GM18868 (cell line): ENCODE data around the gene PCDHGA10.
A peak's percentile ranks its signal among the peaks of the same experiment; 100 is the strongest.
"Not testable (repeated sequence)": the region's sequence is repeated elsewhere in the genome, so short reads cannot be mapped to it uniquely, and the experiment has no call there.

Experiments used
- ATAC-seq: cut with Tn5 transposase; IDR thresholded peaks from one replicate; pipeline ENCODE4 v1.9.1; 2021; ENCODE audit warnings: mild to moderate bottlenecking, moderate library complexity; ENCODE audit not compliant: unreplicated experiment

Gene PCDHGA10

DNA sequence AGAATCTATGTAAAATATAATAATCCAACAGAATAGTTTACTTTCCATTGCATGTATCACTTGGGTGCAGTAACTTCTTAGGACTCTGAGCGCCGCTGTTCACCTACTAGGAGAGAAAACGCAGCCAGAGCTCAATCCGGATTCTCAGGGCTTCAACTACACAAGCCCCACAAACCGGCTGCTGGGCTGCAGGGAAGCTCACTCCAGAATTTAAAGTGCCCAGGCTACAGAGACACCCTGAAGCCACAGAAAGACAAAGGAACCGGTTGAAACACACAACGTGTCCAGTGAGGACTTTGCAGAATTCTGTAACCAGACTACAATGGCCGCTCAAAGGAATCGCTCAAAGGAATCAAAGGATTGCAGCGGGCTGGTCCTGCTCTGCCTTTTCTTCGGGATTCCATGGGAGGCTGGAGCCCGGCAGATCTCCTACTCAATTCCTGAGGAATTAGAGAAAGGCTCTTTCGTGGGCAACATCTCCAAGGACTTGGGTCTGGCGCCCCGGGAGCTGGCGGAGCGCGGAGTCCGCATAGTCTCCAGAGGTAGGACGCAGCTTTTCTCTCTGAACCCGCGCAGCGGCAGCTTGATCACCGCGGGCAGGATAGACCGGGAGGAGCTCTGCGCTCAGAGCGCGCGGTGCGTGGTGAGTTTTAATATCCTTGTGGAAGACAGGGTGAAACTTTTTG lies at the start of gene PCDHGA10:
Gene PCDHGA10 (plus strand): TSS at position 134 of the 686 bp plus-strand sequence. CDS start 189 bp downstream, at position 323.
- ATAC-seq = peak; percentile 73

DNA sequence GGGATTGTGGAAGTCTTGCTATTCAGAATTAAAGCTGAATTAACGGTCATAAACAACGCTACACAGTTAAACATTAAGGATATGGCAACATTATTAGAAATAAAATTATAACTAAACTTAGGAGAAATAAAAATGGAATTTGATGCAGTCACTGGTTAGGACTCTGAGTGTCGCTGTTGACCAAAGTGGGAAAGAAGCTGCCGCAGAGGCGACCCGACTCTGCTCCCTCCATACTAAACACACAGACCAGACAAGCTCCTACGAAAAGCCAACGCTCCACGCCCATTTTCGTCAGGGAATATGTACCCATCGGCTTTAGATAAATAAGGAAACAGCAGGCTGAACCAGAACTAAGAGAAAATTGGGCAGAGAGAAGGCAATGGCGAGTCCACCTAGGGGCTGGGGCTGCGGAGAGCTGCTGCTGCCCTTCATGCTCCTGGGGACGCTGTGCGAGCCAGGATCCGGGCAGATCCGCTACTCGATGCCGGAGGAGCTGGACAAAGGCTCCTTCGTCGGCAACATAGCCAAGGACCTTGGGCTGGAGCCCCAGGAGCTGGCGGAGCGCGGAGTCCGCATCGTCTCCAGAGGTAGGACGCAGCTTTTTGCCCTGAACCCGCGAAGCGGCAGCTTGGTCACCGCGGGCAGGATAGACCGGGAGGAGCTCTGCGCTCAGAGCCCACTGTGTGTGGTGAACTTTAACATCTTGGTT lies 48.7 kb upstream of the PCDHGA10 start, which contains the start of gene PCDHGA5:
Gene PCDHGA5 (plus strand): TSS at position 211 of the 709 bp plus-strand sequence. CDS start 169 bp downstream, at position 380.
- ATAC-seq = no peak

DNA sequence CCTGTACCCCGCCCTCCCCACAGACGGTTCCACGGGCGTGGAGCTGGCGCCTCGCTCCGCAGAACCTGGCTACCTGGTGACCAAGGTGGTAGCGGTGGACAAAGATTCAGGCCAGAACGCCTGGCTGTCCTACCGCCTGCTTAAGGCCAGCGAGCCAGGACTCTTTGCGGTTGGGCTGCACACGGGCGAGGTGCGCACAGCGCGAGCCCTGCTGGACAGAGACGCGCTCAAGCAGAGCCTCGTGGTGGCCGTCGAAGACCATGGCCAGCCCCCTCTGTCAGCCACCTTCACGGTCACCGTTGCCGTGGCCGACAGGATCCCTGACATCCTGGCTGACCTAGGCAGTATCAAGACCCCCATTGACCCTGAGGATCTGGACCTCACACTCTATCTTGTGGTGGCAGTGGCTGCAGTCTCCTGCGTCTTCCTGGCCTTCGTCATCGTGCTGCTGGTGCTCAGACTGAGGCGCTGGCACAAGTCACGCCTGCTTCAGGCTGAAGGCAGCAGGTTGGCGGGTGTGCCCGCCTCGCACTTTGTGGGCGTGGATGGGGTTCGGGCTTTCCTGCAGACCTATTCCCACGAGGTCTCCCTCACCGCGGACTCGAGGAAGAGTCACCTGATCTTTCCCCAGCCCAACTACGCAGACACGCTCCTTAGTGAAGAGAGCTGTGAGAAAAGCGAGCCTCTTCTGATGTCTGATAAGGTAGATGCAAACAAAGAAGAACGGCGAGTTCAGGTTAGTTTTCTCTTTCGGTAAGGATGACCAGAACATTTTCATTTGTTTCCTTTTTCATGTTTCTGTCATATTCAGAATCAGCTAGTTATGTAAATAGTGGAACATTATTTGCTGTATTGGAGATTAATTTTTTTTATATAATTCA lies 46.5 kb upstream of the PCDHGA10 start:
- ATAC-seq = no peak

DNA sequence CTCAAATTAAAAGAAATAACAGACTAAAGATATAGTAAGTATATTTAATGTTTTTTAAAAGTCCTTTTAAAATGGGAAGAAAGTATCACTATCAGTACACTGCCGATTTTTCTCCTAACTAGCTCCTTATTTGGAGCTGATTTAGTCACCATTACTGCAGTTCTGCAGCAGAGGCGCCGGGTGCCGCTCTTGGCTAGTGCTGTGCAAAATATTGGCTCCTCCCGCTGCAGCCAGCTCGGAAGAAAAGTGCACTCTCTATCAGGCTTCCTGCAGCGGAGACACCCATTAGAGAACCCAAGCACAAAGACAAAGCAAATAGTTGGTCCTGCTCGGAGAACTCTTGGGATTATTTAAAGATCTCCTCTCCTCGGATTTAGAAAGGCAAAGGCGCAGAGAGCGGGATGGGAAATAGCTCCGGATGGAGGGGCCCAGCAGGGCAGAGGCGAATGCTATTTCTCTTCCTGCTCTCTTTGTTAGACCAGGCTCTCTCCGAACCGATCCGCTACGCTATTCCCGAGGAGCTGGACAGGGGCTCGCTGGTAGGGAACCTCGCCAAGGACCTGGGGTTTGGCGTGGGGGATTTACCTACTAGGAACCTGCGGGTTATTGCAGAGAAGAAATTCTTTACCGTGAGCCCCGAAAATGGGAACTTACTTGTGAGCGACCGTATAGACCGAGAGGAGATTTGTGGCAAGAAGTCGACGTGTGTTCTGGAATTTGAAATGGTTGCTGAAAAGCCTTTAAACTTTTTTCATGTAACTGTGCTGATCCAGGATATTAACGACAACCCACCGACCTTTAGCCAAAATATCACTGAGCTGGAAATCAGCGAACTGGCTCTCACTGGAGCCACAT lies 42.6 kb upstream of the PCDHGA10 start, which contains the start of gene PCDHGB3:
Gene PCDHGB3 (plus strand): TSS at position 249 of the 855 bp plus-strand sequence. CDS start 153 bp downstream, at position 402.
- peak; percentile 99 for ATAC-seq

DNA sequence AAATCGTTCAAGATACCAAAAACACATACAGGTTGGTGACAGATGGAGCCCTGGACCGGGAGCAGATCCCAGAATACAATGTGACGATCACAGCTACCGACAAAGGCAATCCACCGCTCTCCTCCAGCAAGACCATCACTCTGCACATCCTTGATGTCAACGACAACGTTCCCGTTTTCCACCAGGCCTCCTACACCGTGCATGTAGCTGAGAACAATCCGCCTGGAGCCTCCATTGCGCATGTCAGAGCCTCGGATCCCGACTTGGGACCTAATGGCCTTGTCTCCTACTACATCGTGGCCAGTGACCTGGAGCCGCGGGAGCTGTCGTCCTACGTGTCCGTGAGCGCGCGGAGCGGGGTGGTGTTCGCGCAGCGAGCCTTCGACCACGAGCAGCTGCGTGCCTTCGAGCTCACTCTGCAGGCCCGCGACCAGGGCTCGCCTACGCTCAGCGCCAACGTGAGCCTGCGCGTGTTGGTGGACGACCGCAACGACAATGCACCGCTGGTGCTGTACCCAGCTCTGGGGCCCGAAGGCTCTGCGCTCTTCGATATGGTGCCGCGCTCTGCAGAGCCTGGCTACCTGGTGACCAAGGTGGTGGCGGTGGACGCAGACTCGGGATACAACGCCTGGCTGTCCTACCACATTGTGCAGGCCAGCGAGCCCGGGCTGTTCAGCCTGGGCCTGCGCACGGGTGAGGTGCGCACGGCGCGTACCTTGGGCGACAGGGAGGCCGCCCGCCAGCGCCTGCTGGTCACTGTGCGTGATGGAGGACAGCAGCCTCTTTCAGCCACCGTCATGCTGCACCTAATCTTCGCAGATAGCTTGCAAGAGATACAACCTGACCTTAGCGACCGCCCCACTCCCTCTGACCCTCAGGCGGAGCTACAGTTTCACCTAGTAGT lies 41.0 kb upstream of the PCDHGA10 start:
- ATAC-seq = no peak

DNA sequence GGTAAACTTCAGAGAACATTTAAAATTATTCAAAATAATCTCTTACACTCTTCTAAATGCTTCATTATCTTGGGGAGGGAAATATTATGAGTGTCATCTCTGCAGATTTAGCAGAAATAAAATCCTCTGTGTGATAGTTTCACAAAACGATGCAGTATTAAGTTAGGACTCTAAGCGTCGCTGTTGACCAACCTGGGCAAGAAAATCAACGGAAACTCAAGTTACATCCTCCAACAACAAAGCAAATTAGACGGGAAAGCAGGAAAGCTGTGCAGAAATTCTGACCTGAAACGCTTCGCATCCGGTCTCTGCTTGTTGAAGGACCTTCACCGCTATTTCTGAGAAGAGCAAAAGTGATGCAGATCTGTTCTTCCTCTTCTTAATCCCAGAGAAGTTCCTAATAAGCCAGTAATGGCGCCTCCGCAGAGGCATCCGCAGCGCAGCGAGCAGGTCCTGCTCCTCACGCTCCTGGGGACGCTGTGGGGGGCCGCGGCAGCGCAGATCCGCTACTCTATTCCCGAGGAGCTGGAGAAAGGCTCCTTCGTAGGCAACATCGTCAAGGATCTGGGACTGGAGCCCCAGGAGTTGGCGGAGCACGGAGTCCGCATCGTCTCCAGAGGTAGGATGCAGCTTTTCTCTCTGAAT lies 39.0 kb upstream of the PCDHGA10 start, which contains the start of gene PCDHGA6:
Gene PCDHGA6 (plus strand): TSS at position 219 of the 645 bp plus-strand sequence. CDS start 193 bp downstream, at position 412.
- ATAC-seq = no peak

DNA sequence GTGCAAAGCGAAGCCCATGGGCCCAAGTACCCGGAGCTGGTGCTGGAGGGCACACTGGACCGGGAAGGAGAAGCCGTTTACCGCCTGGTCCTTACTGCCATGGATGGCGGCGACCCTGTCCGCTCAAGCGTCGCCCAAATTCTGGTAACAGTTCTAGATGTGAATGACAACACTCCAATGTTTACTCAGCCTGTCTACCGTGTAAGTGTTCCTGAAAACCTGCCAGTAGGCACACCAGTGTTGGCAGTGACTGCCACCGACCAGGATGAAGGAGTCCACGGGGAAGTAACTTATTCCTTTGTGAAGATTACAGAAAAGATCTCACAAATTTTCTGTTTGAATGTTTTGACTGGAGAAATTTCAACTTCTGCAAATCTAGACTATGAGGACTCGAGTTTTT lies 38.2 kb upstream of the PCDHGA10 start:
- no peak for ATAC-seq

DNA sequence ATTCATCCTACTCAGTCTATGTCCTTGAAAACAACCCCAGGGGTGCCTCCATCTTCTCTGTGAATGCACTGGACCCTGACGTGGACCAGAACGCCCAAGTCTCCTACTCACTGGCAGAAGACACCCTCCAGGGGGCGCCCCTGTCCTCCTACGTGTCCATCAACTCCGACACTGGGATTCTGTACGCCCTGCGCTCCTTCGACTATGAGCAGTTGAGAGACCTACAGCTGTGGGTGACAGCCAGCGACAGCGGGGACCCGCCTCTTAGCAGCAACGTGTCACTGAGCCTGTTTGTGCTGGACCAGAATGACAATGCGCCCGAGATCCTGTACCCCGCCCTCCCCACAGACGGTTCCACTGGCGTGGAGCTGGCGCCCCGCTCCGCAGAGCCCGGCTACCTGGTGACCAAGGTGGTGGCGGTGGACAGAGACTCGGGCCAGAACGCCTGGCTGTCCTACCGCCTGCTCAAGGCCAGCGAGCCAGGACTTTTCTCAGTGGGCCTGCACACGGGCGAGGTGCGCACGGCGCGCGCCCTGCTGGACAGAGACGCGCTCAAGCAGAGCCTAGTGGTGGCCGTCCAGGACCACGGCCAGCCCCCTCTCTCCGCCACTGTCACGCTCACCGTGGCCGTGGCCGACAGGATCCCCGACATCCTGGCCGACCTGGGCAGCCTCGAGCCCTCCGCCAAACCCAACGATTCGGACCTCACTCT lies 37.2 kb upstream of the PCDHGA10 start:
- ATAC-seq = not testable (repeated sequence)

DNA sequence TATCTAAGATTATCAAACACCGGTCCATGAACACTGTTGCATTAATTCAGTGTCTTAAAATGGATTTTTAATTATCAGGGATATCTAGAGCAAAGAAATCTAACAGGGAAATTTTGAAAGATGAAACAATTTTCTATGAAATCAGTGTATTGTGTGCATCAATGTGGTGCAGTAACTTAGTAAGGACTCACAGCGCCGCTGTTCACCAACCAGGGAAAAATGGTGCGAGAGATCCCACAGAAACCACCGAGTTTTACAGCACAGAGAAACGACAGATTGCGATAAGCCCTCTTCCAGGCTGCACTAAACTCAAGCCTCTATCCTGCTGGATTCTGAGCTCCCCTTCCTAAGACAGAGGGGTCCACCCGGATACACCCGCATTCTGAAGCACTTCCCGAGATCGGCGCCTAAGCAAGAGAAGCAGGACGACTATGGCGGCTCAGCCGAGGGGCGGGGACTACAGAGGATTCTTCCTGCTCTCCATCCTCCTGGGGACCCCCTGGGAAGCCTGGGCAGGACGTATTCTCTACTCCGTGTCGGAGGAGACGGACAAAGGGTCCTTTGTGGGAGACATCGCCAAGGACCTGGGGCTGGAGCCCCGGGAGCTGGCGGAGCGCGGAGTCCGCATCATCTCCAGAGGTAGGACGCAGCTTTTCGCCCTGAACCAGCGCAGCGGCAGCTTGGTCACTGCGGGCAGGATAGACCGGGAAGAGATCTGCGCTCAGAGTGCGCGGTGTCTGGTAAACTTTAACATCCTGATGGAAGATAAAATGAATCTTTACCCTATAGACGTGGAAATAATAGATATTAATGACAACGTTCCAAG lies 30.1 kb upstream of the PCDHGA10 start, which contains the start of gene PCDHGA7:
Gene PCDHGA7 (plus strand): TSS at position 274 of the 826 bp plus-strand sequence. CDS start 158 bp downstream, at position 432.
- peak; percentile 83 for ATAC-seq

DNA sequence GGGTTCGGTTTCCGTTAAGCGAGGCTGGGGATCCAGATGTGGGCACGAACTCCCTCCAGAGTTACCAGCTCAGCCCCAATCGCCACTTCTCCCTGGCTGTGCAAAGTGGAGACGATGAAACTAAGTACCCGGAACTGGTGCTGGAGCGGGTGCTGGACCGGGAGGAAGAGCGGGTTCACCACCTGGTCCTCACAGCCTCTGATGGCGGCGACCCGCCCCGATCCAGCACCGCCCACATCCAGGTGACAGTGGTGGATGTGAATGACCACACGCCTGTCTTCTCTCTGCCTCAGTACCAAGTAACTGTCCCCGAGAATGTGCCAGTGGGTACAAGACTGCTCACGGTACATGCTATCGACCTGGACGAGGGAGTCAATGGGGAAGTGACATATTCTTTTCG lies 29.4 kb upstream of the PCDHGA10 start:
- ATAC-seq = no peak

DNA sequence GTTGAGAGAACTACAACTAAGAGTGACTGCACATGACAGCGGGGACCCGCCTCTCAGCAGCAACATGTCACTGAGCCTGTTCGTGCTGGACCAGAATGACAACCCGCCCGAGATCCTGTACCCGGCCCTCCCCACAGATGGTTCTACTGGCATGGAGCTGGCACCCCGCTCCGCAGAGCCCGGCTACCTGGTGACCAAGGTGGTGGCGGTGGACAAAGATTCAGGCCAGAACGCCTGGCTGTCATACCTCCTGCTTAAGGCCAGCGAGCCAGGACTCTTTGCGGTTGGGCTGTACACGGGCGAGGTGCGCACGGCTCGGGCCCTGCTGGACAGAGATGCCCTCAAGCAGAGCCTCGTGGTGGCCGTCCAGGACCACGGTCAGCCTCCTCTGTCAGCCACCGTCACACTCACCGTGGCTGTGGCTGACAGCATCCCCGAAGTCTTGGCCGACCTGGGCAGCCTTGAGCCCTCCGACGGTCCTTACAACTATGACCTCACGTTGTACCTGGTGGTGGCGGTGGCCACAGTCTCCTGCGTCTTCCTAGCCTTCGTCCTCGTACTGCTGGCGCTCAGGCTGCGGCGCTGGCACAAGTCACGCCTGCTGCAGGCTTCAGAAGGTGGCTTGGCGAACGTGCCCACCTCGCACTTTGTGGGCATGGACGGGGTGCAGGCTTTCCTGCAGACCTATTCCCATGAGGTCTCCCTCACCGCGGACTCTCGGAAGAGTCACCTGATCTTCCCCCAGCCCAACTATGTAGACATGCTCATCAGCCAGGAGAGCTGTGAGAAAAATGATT lies 28.1 kb upstream of the PCDHGA10 start:
- no peak for ATAC-seq

DNA sequence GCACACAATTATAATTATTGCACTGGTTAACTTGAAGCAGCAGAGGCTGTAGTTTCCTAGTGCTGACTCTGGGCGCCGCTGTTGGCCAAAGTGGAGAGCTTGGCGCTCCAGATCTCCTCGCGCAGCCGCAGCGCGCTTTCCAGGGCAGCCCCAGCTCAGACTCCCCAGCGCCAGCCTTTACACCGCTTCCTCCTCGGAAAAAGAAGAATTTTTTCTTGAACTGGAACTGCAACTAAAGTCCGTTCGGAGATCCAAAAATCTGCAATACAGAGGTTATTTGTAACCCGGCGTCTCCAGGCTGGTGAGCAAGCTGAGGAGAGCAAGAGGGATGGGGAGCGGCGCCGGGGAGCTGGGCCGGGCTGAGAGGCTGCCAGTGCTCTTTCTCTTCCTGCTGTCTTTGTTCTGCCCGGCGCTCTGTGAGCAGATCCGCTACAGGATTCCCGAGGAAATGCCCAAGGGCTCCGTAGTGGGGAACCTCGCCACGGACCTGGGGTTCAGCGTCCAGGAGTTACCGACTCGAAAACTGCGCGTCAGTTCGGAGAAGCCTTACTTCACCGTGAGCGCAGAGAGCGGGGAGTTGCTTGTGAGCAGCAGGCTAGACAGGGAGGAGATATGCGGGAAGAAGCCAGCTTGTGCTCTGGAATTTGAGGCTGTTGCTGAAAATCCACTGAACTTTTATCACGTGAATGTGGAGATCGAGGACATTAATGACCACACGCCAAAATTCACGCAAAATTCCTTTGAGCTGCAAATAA lies 25.1 kb upstream of the PCDHGA10 start, which contains the start of gene PCDHGB4:
Gene PCDHGB4 (plus strand): TSS at position 142 of the 755 bp plus-strand sequence. CDS start 187 bp downstream, at position 329.
- ATAC-seq = peak; percentile 89

DNA sequence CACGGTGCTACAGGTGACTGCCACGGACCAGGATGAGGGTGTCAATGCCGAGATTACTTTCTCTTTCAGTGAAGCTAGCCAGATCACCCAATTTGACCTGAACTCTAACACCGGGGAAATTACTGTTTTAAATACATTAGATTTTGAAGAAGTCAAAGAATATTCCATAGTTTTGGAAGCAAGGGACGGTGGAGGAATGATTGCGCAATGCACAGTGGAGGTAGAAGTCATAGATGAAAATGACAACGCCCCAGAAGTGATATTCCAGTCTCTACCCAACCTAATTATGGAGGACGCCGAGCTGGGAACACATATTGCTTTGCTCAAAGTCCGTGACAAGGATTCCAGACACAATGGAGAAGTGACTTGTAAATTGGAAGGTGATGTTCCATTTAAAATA lies 24.1 kb upstream of the PCDHGA10 start:
- ATAC-seq = no peak

DNA sequence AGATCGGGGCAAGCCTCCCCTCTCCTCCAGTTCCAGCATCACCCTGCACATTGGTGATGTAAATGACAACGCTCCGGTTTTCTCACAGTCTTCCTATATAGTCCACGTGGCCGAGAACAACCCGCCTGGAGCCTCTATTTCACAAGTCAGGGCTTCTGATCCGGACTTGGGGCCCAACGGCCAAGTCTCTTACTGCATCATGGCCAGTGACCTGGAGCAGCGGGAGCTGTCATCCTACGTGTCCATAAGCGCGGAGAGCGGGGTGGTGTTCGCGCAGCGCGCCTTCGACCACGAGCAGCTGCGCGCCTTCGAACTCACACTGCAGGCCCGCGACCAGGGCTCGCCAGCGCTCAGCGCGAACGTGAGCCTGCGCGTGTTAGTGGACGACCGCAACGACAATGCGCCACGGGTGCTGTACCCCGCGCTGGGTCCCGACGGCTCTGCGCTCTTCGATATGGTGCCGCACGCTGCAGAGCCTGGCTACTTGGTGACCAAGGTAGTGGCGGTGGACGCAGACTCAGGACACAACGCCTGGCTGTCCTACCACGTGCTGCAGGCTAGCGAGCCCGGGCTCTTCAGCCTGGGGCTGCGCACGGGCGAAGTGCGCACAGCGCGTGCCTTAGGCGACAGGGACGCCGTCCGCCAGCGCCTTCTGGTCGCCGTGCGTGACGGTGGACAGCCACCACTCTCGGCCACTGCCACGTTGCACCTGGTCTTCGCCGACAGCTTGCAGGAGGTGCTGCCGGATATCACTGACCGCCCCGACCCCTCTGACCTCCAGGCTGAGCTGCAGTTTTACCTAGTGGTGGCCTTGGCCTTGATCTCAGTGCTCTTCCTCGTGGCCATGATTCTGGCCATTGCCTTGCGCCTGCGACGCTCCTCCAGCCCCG lies 23.4 kb upstream of the PCDHGA10 start:
- no peak for ATAC-seq
